Neuronal stem cell (in vitro differentiated cells): ENCODE data around the gene MYO10.

Source experiments
- DNase-seq: peaks from one replicate; pipeline ENCODE4 v3.0.0-alpha.2; 2013; ENCODE audit warnings: low spot score
- H2AFZ ChIP-seq: one replicate; pipeline ENCODE4 v1.6.1; 2013; ENCODE audit warnings: mild to moderate bottlenecking, low read length, inconsistent platforms
- H2AK5ac ChIP-seq: 2 replicates; pipeline ENCODE4 v1.6.1; 2013; ENCODE audit warnings: low read depth, mild to moderate bottlenecking, inconsistent platforms, low read length, moderate library complexity, mixed read lengths
- H2BK120ac ChIP-seq: 2 replicates; pipeline ENCODE4 v1.6.1; 2013; ENCODE audit warnings: low read depth, mild to moderate bottlenecking, inconsistent platforms, low read length, moderate library complexity, mixed read lengths
- H2BK12ac ChIP-seq: one replicate; pipeline ENCODE4 v1.6.1; 2013; ENCODE audit warnings: low read length, inconsistent platforms
- H2BK15ac ChIP-seq: 2 replicates; pipeline ENCODE4 v1.6.1; 2013; ENCODE audit warnings: mild to moderate bottlenecking, low read length, inconsistent platforms, mixed read lengths
- H2BK5ac ChIP-seq: one replicate; pipeline ENCODE4 v1.6.1; 2013; ENCODE audit warnings: inconsistent platforms, mild to moderate bottlenecking, low read length, moderate library complexity
- H3K14ac ChIP-seq: one replicate; pipeline ENCODE4 v1.6.1; 2013; ENCODE audit warnings: low read length, inconsistent platforms
- H3K18ac ChIP-seq: 2 replicates; pipeline ENCODE4 v1.6.1; 2013; ENCODE audit warnings: low read length, inconsistent platforms
- H3K23ac ChIP-seq: 2 replicates; pipeline ENCODE4 v1.6.1; 2013; ENCODE audit warnings: low read depth, mild to moderate bottlenecking, mixed read lengths, low read length, inconsistent platforms; ENCODE audit not compliant: poor library complexity
- H3K27ac ChIP-seq: replicated peaks from 3 replicates; pipeline ENCODE4 v1.5.1; 2013; ENCODE audit warnings: low read length, inconsistent platforms
- H3K27me3 ChIP-seq, 3 experiments: 2 replicates each; pipeline ENCODE4 v1.6.1; 2013; ENCODE audit warnings: low read length in 3 of 3, mild to moderate bottlenecking in 2 of 3, inconsistent platforms in 1 of 3, low read depth in 1 of 3, mixed read lengths in 1 of 3, moderate library complexity in 1 of 3; ENCODE audit not compliant: control insufficient read depth in 3 of 3, insufficient read depth in 3 of 3
- H3K36me3 ChIP-seq, 2 donors: replicated peaks in 1 of 2; 2 replicates each; pipeline ENCODE4 v1.6.1; 2013; ENCODE audit warnings: low read length in 2 of 2; ENCODE audit not compliant: control insufficient read depth in 2 of 2, insufficient read depth in 2 of 2
- H3K4ac ChIP-seq: 2 replicates; pipeline ENCODE4 v1.6.1; 2013; ENCODE audit warnings: inconsistent platforms, mild to moderate bottlenecking, low read length, moderate library complexity
- H3K4me1 ChIP-seq, 2 donors: 1 replicate in 1 of 2; 2 replicates in 1 of 2; pipeline ENCODE4 v1.6.1; 2013; ENCODE audit warnings: low read length in 2 of 2, low read depth in 1 of 2; ENCODE audit not compliant: control insufficient read depth in 2 of 2, insufficient read depth in 1 of 2
- H3K4me2 ChIP-seq: one replicate; pipeline ENCODE4 v1.6.1; 2013; ENCODE audit warnings: mild to moderate bottlenecking, low read length, inconsistent platforms; ENCODE audit not compliant: insufficient read depth, poor library complexity, severe bottlenecking
- H3K4me3 ChIP-seq, 2 donors: 2 replicates each; pipeline ENCODE4 v1.5.1; 2013; ENCODE audit warnings: low read length in 2 of 2, mild to moderate bottlenecking in 2 of 2, inconsistent platforms in 1 of 2, moderate library complexity in 1 of 2
- H3K79me1 ChIP-seq: one replicate; pipeline ENCODE4 v1.6.1; 2013; ENCODE audit warnings: low read depth, mild to moderate bottlenecking, inconsistent platforms, low read length, moderate library complexity
- H3K9ac ChIP-seq: one replicate; pipeline ENCODE4 v1.6.1; 2013; ENCODE audit warnings: mild to moderate bottlenecking, low read depth, low read length, inconsistent platforms; ENCODE audit not compliant: poor library complexity
- H3K9me3 ChIP-seq, 2 donors: replicated peaks in 1 of 2; 2 replicates each; pipeline versions ENCODE3 to v1.6.1; 2013; ENCODE audit warnings: low read length in 2 of 2, mild to moderate bottlenecking in 2 of 2, inconsistent platforms in 1 of 2, low read depth in 1 of 2, mixed read lengths in 1 of 2, moderate library complexity in 1 of 2; ENCODE audit not compliant: control insufficient read depth in 2 of 2, insufficient read depth in 1 of 2
- H4K8ac ChIP-seq: one replicate; pipeline ENCODE4 v1.6.1; 2013; ENCODE audit warnings: low read depth, mild to moderate bottlenecking, inconsistent platforms, low read length, moderate library complexity
- H4K91ac ChIP-seq: one replicate; pipeline ENCODE4 v1.6.1; 2013; ENCODE audit warnings: low read length, low read depth, mild to moderate bottlenecking, inconsistent platforms; ENCODE audit not compliant: poor library complexity
- WGBS, 2 donors: extraction: QIAGEN DNeasy Blood & Tissue Kit; methylation state at CpG; one replicate each; pipeline ENCODE4 v1.1.7; 2013; ENCODE audit warnings: missing lambda C conversion rate in 2 of 2, mixed read lengths in 1 of 2; ENCODE audit not compliant: insufficient read length in 2 of 2, insufficient replicate concordance in 1 of 2; ENCODE audit errors: extremely low coverage in 2 of 2; 5-methylcytosine and 5-hydroxymethylcytosine counted together

The MYO10 gene

DNA sequence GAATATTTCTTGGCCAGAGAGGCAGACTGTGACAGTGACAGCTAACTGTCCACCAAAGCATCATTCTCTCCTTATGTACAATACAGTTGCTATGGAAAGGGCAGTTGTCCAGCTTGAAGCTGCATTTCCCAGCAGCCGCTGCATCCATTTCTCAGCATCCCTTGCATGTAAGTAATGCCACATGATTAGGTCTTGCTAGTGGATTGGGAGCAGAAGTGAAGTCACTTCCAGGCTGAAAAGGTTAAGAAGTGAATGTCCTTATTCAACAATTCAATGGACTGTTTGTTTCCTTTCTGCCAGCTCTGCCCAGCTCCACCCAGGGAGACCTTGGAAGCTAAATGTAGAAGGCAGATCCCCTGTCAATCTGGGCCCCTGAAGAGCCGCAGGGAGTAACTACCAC is 293.2 kb downstream of the MYO10 start:
- Histone ChIP-seq H3K4me2 (no peak overlapping the region), H3K4ac (no peak overlapping the region), H3K27me3 (no peaks in the 10 kb centered on the region), H3K9me3 (peaks cover 0 to 2% of the 10 kb centered on the region in 2 donors), H3K4me1 (peaks cover 0 to 7% of the 10 kb centered on the region in 2 donors), H4K91ac (no peak overlapping the region), H3K27ac (no peak overlapping the region), H3K4me3 (no peak overlapping the region), H2BK15ac (no peak overlapping the region), H3K36me3 (no peaks in the 10 kb centered on the region), H4K8ac (peak overlapping the region; percentile 26), H3K18ac (no peak overlapping the region), H2BK5ac (no peak overlapping the region), H2AFZ (no peak overlapping the region), H3K23ac (no peak overlapping the region), H2AK5ac (no peak overlapping the region), H2BK120ac (no peak overlapping the region), H3K79me1 (no peaks in the 10 kb centered on the region), H3K9ac (no peak overlapping the region), H3K14ac (no peak overlapping the region), H2BK12ac (peak overlapping the region; percentile 14)
- WGBS, 2 donors = no CpG with 5 or more reads among the region's 2 CpGs
- DNase-seq = no peak

DNA sequence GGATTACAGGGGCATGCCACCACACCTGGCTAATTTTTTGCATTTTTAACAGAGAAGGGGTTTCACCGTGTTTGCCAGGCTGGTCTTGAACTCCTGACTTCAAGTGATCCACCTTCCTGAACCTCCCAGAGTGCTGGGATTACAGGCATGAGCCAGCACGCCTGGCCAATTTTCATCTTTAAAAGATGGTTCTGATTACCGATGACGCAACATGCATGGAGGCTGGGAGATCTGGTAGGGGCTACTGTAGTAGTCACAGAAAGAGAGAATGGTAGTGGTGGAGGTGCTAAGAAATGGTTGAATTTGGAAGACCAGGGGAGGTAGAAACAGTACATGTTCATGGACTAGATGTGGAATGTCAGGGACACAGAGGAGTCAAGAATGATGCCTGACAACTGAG is 296.9 kb downstream of the MYO10 start:
- WGBS, 2 donors = no CpG with 5 or more reads among the region's 4 CpGs
- Histone ChIP-seq H3K23ac (no peak overlapping the region), H3K4me1 (peaks cover 0 to 7% of the 10 kb centered on the region in 2 donors)

DNA sequence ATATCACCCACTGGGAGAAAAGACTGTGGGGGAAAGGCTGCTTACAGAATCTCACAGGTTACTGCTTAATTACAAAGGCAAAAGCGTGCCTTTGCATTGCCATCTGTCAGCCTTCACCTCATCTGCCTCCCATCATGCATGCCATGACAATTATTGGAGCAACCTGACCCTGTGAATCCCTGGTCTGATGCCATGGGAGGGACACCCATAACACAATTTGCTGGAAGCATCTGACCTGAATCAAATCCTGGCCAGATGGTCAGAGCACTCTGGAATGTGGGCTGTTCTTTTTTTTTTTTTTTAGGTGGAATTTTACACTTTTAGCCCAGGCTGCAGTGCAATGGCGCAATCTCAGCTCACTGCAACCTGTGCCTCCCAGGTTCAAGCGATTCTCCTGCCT is 307.7 kb downstream of the MYO10 start:
- Histone ChIP-seq H3K9me3 (no peaks in the 10 kb centered on the region), H2BK15ac (no peak overlapping the region), H3K18ac (no peak overlapping the region), H3K4me3 (no peak overlapping the region), H2BK5ac (no peak overlapping the region), H3K23ac (no peak overlapping the region), H3K4ac (no peak overlapping the region), H3K27ac (no peak overlapping the region), H2BK120ac (no peak overlapping the region), H3K4me1 (peaks cover 0 to 2% of the 10 kb centered on the region in 2 donors), H2AK5ac (no peak overlapping the region), H3K14ac (no peak overlapping the region), H3K4me2 (no peak overlapping the region), H2BK12ac (no peak overlapping the region), H3K36me3 (no peaks in the 10 kb centered on the region), H2AFZ (no peak overlapping the region), H4K91ac (no peak overlapping the region), H4K8ac (no peak overlapping the region), H3K27me3 (peaks cover 0 to 14% (median 0%) of the 10 kb centered on the region in 3 experiments), H3K9ac (no peak overlapping the region), H3K79me1 (no peaks in the 10 kb centered on the region)
- WGBS, 2 donors = no CpG with 5 or more reads among the region's 3 CpGs
- DNase-seq = no peak

More for the DNA sequence above, 296.9 kb downstream of the MYO10 start:
- Histone ChIP-seq H2AFZ (no peak overlapping the region), H3K79me1 (no peaks in the 10 kb centered on the region), H3K27me3 (no peaks in the 10 kb centered on the region), H4K8ac (no peak overlapping the region), H3K27ac (no peak overlapping the region), H2BK12ac (no peak overlapping the region), H2BK120ac (no peak overlapping the region), H3K4me2 (no peak overlapping the region), H3K4me3 (no peak overlapping the region), H3K18ac (no peak overlapping the region), H2BK5ac (no peak overlapping the region), H4K91ac (no peak overlapping the region), H3K4ac (no peak overlapping the region), H3K9ac (no peak overlapping the region), H3K14ac (no peak overlapping the region), H3K9me3 (peaks cover 0 to 2% of the 10 kb centered on the region in 2 donors), H3K36me3 (no peaks in the 10 kb centered on the region), H2AK5ac (no peak overlapping the region), H2BK15ac (no peak overlapping the region)
- no peak for DNase-seq

DNA sequence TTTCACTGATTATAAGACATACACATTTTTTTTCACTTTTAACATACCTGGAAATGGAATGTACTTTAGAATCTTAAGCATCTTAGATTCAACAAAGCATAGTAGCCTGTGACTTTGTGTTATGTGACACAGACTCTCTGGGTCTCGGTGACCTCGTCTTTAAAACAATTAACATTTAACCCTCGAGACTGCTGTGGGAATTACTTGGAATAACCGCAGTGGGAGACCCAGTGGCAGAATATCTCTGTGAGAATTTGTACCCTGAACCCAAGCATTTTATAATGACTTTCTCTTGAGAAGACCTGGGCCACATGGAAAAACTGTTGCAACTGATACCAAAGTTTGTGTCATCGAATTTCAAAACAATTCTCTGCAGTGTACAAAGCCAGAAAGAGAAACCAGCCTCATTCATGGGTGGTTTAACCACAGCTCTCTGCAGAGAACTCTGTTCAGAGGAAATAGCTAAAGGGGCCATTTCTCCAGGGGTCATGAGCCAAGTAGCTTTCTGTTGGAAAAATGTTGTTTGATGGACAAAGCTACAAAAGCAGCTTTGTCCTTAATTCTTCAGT is 309.3 kb downstream of the MYO10 start:
- no peak overlapping the region for H3K4me2 ChIP-seq
- no peak overlapping the region for H3K4me3 ChIP-seq
- H2BK120ac ChIP-seq = no peak overlapping the region
- H3K23ac ChIP-seq = no peak overlapping the region
- no peak overlapping the region for H2BK15ac ChIP-seq
- H3K4me1 ChIP-seq = peaks cover 0 to 2% of the 10 kb centered on the region in 2 donors
- no CpG with 5 or more reads among the region's 5 CpGs for WGBS, 2 donors
- no peak overlapping the region for H4K8ac ChIP-seq
- no peak overlapping the region for H3K14ac ChIP-seq
- DNase-seq = no peak
- no peak overlapping the region for H4K91ac ChIP-seq
- no peak overlapping the region for H2BK12ac ChIP-seq
- no peak overlapping the region for H3K18ac ChIP-seq
- no peak overlapping the region for H3K9ac ChIP-seq
- H3K79me1 ChIP-seq = no peaks in the 10 kb centered on the region
- H3K4ac ChIP-seq = no peak overlapping the region
- no peak overlapping the region for H2BK5ac ChIP-seq
- no peak overlapping the region for H3K27ac ChIP-seq
- no peaks in the 10 kb centered on the region for H3K9me3 ChIP-seq
- no peak overlapping the region for H2AFZ ChIP-seq
- H2AK5ac ChIP-seq = no peak overlapping the region
- no peaks in the 10 kb centered on the region for H3K36me3 ChIP-seq
- peaks cover 0 to 15% (median 0%) of the 10 kb centered on the region in 3 experiments for H3K27me3 ChIP-seq
